HL-60 (cell line): ENCODE measurements around the gene NUDT3.

Experiments
- CTCF ChIP-seq: IDR thresholded peaks from one replicate; pipeline ENCODE4 v1.5.1; 2011; ENCODE audit warnings: low read length, control low read depth, inconsistent platforms; ENCODE audit not compliant: insufficient read depth
- GABPA ChIP-seq: IDR thresholded peaks from 2 replicates; pipeline ENCODE4 v1.6.1; 2012; ENCODE audit warnings: low read depth
- POLR2AphosphoS5 ChIP-seq: IDR thresholded peaks from 2 replicates; pipeline ENCODE4 v1.6.1; 2012; ENCODE audit warnings: low read depth
- REST ChIP-seq: IDR thresholded peaks from 2 replicates; pipeline ENCODE4 v1.6.1; 2012; ENCODE audit warnings: low read depth; ENCODE audit not compliant: insufficient replicate concordance

- no peak for TF ChIP-seq CTCF
- no peak for TF ChIP-seq POLR2AphosphoS5
- TF ChIP-seq REST: no peak
- no peak for TF ChIP-seq GABPA
These were observed 88.3 kb downstream of the NUDT3 start for GRCh38 chr6:34304164-34304563.
